B cell (primary cell): Measurements from ENCODE around the gene GCN1. TPM values are rescaled to one million over a fixed set of nuclear protein-coding genes. Genes with fewer than 3 reads are reported as not detected.
A peak's percentile ranks its signal among the peaks of the same experiment; 100 is the strongest.

ENCODE experiments used
- ATAC-seq: fragments of 200-7000 bp; cut with Tn5 transposase; one replicate; pipeline ENCODE4 v1.10.0; 2021; ENCODE audit warnings: low read depth, mild to moderate bottlenecking, moderate number of reproducible peaks, moderate library complexity
- CTCF ChIA-PET: fragments of 350-600 bp; sonication (Branson Sonifier 250); formaldehyde crosslinking; loops from one replicate; lab custom pipeline; 2021; ENCODE audit warnings: antibody characterized with exemption, inconsistent platforms; lab: Charles Lee
- POLR2A ChIA-PET: fragments of 350-600 bp; sonication (Branson Sonifier 250); formaldehyde crosslinking; loops from one replicate; lab custom pipeline; 2021; ENCODE audit warnings: antibody characterized with exemption; lab: Charles Lee
- DNase-seq: peaks from one replicate; pipeline ENCODE4 v3.0.0; 2013
- H2AFZ ChIP-seq: 2 replicates; pipeline ENCODE4 v1.6.1; 2012; ENCODE audit warnings: mild to moderate bottlenecking, low read depth, low read length; ENCODE audit not compliant: insufficient read depth, poor library complexity, severe bottlenecking
- H3K27ac ChIP-seq, 2 donors: 1 replicate in 1 of 2; 2 replicates in 1 of 2; pipeline ENCODE4 v1.5.1; 2012 to 2013; ENCODE audit warnings: low read length in 2 of 2, mild to moderate bottlenecking in 2 of 2, moderate library complexity in 1 of 2
- H3K27me3 ChIP-seq, 4 experiments: fragments of 200-600 bp in 1 of 4; sonication (generic) in 1 of 4; replicated peaks in 1 of 4; 1 replicate in 2 of 4; 2 replicates in 2 of 4; pipeline versions ENCODE4 v1.6.1 to v1.7.0; 2013 to 2016; ENCODE audit warnings: low read length in 3 of 4, mild to moderate bottlenecking in 2 of 4, mixed read lengths in 1 of 4, moderate library complexity in 1 of 4; ENCODE audit not compliant: insufficient read depth in 4 of 4, control insufficient read depth in 3 of 4; ENCODE audit errors: control extremely low read depth in 1 of 4
- H3K36me3 ChIP-seq, 2 experiments: replicated peaks in 1 of 2; 1 replicate in 1 of 2; 2 replicates in 1 of 2; pipeline versions ENCODE4 v1.6.1 to v1.7.1; 2013; ENCODE audit warnings: low read length in 1 of 2; ENCODE audit not compliant: insufficient read depth in 2 of 2, control insufficient read depth in 1 of 2; ENCODE audit errors: control extremely low read depth in 1 of 2, extremely low read depth in 1 of 2
- H3K4me1 ChIP-seq, 2 donors: fragments of 200-600 bp in 1 of 2; sonication (generic) in 1 of 2; 1 replicate in 1 of 2; 2 replicates in 1 of 2; pipeline versions ENCODE4 v1.5.1 to v1.6.1; 2013 to 2017; ENCODE audit warnings: low read length in 2 of 2; ENCODE audit not compliant: control insufficient read depth in 2 of 2, insufficient read depth in 2 of 2
- H3K4me2 ChIP-seq: replicated peaks from 2 replicates; pipeline ENCODE3; 2012; ENCODE audit warnings: mild to moderate bottlenecking, low read depth, low read length; ENCODE audit not compliant: poor library complexity, severe bottlenecking
- H3K4me3 ChIP-seq, 5 experiments: fragments of 200-600 bp in 1 of 5; sonication (generic) in 1 of 5; 1 replicate in 3 of 5; 2 replicates in 2 of 5; pipeline versions ENCODE4 v1.5.1 to v1.7.0; 2011 to 2016; ENCODE audit warnings: low read length in 4 of 5, mild to moderate bottlenecking in 4 of 5, low read depth in 2 of 5, control low read depth in 1 of 5, moderate library complexity in 1 of 5; ENCODE audit not compliant: insufficient read depth in 1 of 5; ENCODE audit errors: control extremely low read depth in 1 of 5, extremely low read depth in 1 of 5
- H3K79me2 ChIP-seq: fragments of 200-600 bp; sonication (generic); one replicate; pipeline ENCODE4 v1.6.0; 2016; ENCODE audit warnings: low read length; ENCODE audit not compliant: control insufficient read depth, insufficient read depth
- H3K9ac ChIP-seq: fragments of 200-600 bp; sonication (generic); 2 replicates; pipeline ENCODE4 v1.6.1; 2017; ENCODE audit warnings: mild to moderate bottlenecking, low read length, moderate library complexity
- H3K9me3 ChIP-seq, 3 donors: one replicate each; pipeline versions ENCODE4 v1.6.1 to v1.7.1; 2013; ENCODE audit warnings: low read length in 2 of 3; ENCODE audit not compliant: control insufficient read depth in 2 of 3, insufficient read depth in 1 of 3; ENCODE audit errors: control extremely low read depth in 1 of 3
- H4K20me1 ChIP-seq: 2 replicates; pipeline ENCODE4 v1.6.0; 2012; ENCODE audit warnings: mild to moderate bottlenecking, low read length; ENCODE audit not compliant: insufficient read depth, control insufficient read depth, poor library complexity, severe bottlenecking
- H3K27ac Mint-ChIP-seq: one replicate; pipeline ENCODE4 v1.8.0; 2021; ENCODE audit warnings: mixed read lengths
- H3K27me3 Mint-ChIP-seq: one replicate; pipeline ENCODE4 v1.8.0; 2021; ENCODE audit warnings: mixed read lengths
- H3K4me1 Mint-ChIP-seq: one replicate; pipeline ENCODE4 v1.8.0; 2021; ENCODE audit warnings: mixed read lengths
- H3K4me3 Mint-ChIP-seq: one replicate; pipeline ENCODE4 v1.8.0; 2021; ENCODE audit warnings: mixed read lengths
- H3K9me3 Mint-ChIP-seq: one replicate; pipeline ENCODE4 v1.8.0; 2022; ENCODE audit warnings: mixed read lengths; ENCODE audit not compliant: insufficient read depth
- CTCF ChIP-seq: fragments of 200-600 bp; IDR thresholded peaks from one replicate; pipeline ENCODE4 v1.8.0; 2022; ENCODE audit warnings: antibody characterized with exemption, mild to moderate bottlenecking
- EZH2 ChIP-seq: IDR thresholded peaks from 2 replicates; pipeline ENCODE4 v1.6.1; 2012; ENCODE audit warnings: borderline replicate concordance, low read depth, mild to moderate bottlenecking, moderate library complexity, low read length; ENCODE audit not compliant: insufficient read depth, poor library complexity, severe bottlenecking
- WGBS: methylation state at CpG from one replicate; pipeline ENCODE4 v1.1.5; 2013; ENCODE audit warnings: missing lambda C conversion rate; ENCODE audit not compliant: insufficient coverage; 5-methylcytosine and 5-hydroxymethylcytosine counted together
- intact Hi-C: fragments of 100-400 bp; cut with micrococcal nuclease; formaldehyde crosslinking; loops from one replicate; pipeline ENCODE4 v1.10.0; 2022
- polyA plus RNA-seq: library from polyadenylated mRNA; depleted of rRNA; stranded (reverse); fragments of >200 nt; gene quantifications from 2 replicates; pipeline ENCODE4 v1.2.3, GENCODE V29; 2012
- total RNA-seq, 2 donors: library from RNA; stranded (reverse); fragments of 120-200 nt in 1 of 2; gene quantifications; 1 replicate in 1 of 2; 2 replicates in 1 of 2; pipeline versions ENCODE4 v1.2.3 to v1.2.4, GENCODE V29; 2013 to 2022

The GCN1 gene
- total and polyA plus RNA-seq, 2 donors (not counting 1 experiment from before 2014, with no cell fraction given): 41.3 to 127 TPM

- peak overlapping the region; percentile 87 for H3K27ac Mint-ChIP-seq
- intact Hi-C loops: loop anchor here (1.0 kb wide), 1 partner anchor 22 kb away; no protein-coding TSS in a partner anchor
- Histone ChIP-seq H3K79me2 (peaks cover 85% of the 10 kb centered on the region), H3K9ac (no peak overlapping the region), H3K4me3 (peak overlapping the region in 1 of 5 experiments; percentile 21), H3K27me3 (no peaks in the 10 kb centered on the region), H3K9me3 (no peaks in the 10 kb centered on the region), H3K36me3 (peaks cover 0 to 31% of the 10 kb centered on the region in 2 experiments), H2AFZ (no peak overlapping the region), H3K4me1 (peaks cover 33 to 44% of the 10 kb centered on the region in 2 donors), H3K27ac (peak overlapping the region in 1 of 2 donors; percentile 72), H3K4me2 (peak overlapping the region; percentile 72), H4K20me1 (peaks cover 100% of the 10 kb centered on the region)
- peaks cover 49% of the 10 kb centered on the region for H3K4me1 Mint-ChIP-seq
- no peaks in the 10 kb centered on the region for H3K9me3 Mint-ChIP-seq
- H3K4me3 Mint-ChIP-seq: peak overlapping the region; percentile 81
- H3K27me3 Mint-ChIP-seq: no peaks in the 10 kb centered on the region
- ChIA-PET CTCF (no interaction called here), POLR2A (interaction anchor here (0.7 to 2.0 kb wide), 3 partner anchors 23 to 92 kb away, joined by 3 to 13 read pairs (median 5); partner anchors contain the start of gene RPLP0)
- no peak for DNase-seq
- 97% methylated on average over 6 of the region's 10 CpGs for WGBS
- ATAC-seq: no peak
- TF ChIP-seq EZH2 (no peak), CTCF (no peak)
Observed at GRCh38 chr12:120109570-120110267, 84.8 kb downstream of the GCN1 start.

- H3K27ac ChIP-seq: no peak overlapping the region
- intact Hi-C loops: no loop called here
- H3K4me2 ChIP-seq: no peak overlapping the region
- peaks cover 100% of the 10 kb centered on the region for H4K20me1 ChIP-seq
- H3K79me2 ChIP-seq: peaks cover 89% of the 10 kb centered on the region
- H3K27ac Mint-ChIP-seq: no peak overlapping the region
- no peaks in the 10 kb centered on the region for H3K9me3 Mint-ChIP-seq
- H3K9ac ChIP-seq: no peak overlapping the region
- H3K9me3 ChIP-seq: no peaks in the 10 kb centered on the region
- peaks cover 31% of the 10 kb centered on the region for H3K4me1 Mint-ChIP-seq
- no peak for DNase-seq
- ATAC-seq: no peak
- H3K27me3 Mint-ChIP-seq: no peaks in the 10 kb centered on the region
- H3K4me3 Mint-ChIP-seq: no peak overlapping the region
- ChIA-PET POLR2A (interaction anchor here (0.7 kb wide), 1 partner anchor 27 kb away, joined by 3 read pairs; no protein-coding TSS in a partner anchor), CTCF (no interaction called here)
- no CpG with 5 or more reads among the region's 1 CpG for WGBS
- no peak for TF ChIP-seq EZH2
- no peak for TF ChIP-seq CTCF
- H2AFZ ChIP-seq: no peak overlapping the region
- no peaks in the 10 kb centered on the region for H3K27me3 ChIP-seq
- no peak overlapping the region for H3K4me3 ChIP-seq
- peaks cover 17 to 27% of the 10 kb centered on the region in 2 donors for H3K4me1 ChIP-seq
- peaks cover 0 to 59% of the 10 kb centered on the region in 2 experiments for H3K36me3 ChIP-seq
Observed at GRCh38 chr12:120106151-120106550, 88.4 kb downstream of the GCN1 start.
